Endothelial cell (in vitro differentiated cells): ENCODE results near the gene SAMD8. TPM values are rescaled to one million over a fixed set of nuclear protein-coding genes. Genes with fewer than 3 reads are reported as not detected.

Source experiments
- DNase-seq: peaks from one replicate; pipeline ENCODE4 v3.0.0; 2021; ENCODE audit warnings: low spot score
- H3K27ac Mint-ChIP-seq: one replicate; pipeline ENCODE4 v1.8.0; 2021; ENCODE audit warnings: mixed read lengths, inconsistent platforms; ENCODE audit not compliant: unreplicated experiment
- H3K27me3 Mint-ChIP-seq: one replicate; pipeline ENCODE4 v1.8.0; 2021; ENCODE audit warnings: mild to moderate bottlenecking, moderate library complexity, mixed read lengths, inconsistent platforms; ENCODE audit not compliant: unreplicated experiment
- H3K36me3 Mint-ChIP-seq: one replicate; pipeline ENCODE4 v1.8.0; 2021; ENCODE audit warnings: mild to moderate bottlenecking, low read depth, mixed read lengths, inconsistent platforms; ENCODE audit not compliant: unreplicated experiment
- H3K4me1 Mint-ChIP-seq: one replicate; pipeline ENCODE4 v1.8.0; 2021; ENCODE audit warnings: mild to moderate bottlenecking, mixed read lengths, inconsistent platforms; ENCODE audit not compliant: unreplicated experiment
- H3K4me3 Mint-ChIP-seq: one replicate; pipeline ENCODE4 v1.8.0; 2021; ENCODE audit warnings: mild to moderate bottlenecking, mixed read lengths, inconsistent platforms; ENCODE audit not compliant: unreplicated experiment
- H3K9me3 Mint-ChIP-seq: one replicate; pipeline ENCODE4 v1.8.0; 2021; ENCODE audit warnings: mixed read lengths, inconsistent platforms; ENCODE audit not compliant: unreplicated experiment
- CTCF ChIP-seq: fragments of 200-600 bp; sonication (generic); IDR thresholded peaks from one replicate; pipeline ENCODE4 v1.5.0; 2021; ENCODE audit warnings: antibody characterized with exemption; ENCODE audit not compliant: unreplicated experiment
- total RNA-seq: library from RNA; stranded (reverse); fragmentation: NEBNext Ultra II Directional; extraction: Animal tissue kit (Norgen Biotek cat#: 25700); gene quantifications from one replicate; pipeline ENCODE4 v1.2.1, GENCODE V29; 2021; ENCODE audit not compliant: unreplicated experiment

SAMD8 gene
- total RNA-seq, 1 donor from 2014 or later, result 29.0 TPM

DNA sequence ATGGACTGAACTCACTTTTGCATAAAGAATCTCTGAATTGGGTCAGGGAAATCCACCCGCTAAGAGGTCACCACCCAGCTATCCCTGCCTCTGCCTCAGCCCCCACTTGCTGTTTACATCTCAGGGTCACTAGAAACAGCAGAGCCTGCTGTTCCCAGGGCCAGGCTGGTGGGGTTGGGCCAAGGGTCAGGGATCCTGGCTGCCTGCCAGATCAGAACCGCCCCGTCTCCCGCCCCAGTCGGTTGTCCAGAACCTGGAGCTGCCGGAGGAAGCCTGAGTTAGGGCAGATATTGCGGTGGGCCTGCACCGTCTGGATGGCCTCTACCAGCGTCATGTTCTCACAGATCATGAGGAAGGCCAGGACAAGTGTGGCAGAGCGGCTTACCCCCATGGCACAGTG, 17.0 kb upstream of the SAMD8 start:
- peaks cover 3% of the 10 kb centered on the region for H3K36me3 Mint-ChIP-seq
- no peak for TF ChIP-seq CTCF
- H3K27ac Mint-ChIP-seq, result no peak overlapping the region
- no peaks in the 10 kb centered on the region for H3K9me3 Mint-ChIP-seq
- H3K4me1 Mint-ChIP-seq, result no peaks in the 10 kb centered on the region
- DNase-seq, result no peak
- H3K4me3 Mint-ChIP-seq, result no peak overlapping the region
- H3K27me3 Mint-ChIP-seq, result peaks cover 10% of the 10 kb centered on the region

DNA sequence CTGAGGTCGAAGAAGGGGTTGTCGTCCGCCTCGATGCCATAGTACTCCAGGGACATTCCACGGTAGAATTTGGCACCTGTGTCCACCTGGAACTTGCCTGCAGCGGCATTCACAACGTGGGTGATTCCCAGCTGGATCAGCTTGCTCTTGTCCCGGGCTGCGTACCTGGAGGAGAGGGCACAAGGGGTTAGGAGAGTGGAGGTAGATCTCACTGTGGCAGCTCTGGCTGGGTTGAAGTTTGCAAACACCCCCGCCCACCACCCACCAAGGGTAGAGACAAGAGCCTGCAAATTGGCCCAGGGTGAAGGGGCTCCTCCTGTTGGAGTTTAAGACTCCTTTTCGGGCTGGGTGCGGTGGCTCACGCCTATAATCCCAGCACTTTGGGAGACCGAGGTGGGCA, 15.8 kb upstream of the SAMD8 start:
- H3K27me3 Mint-ChIP-seq, result peaks cover 10% of the 10 kb centered on the region
- TF ChIP-seq CTCF, result no peak
- DNase-seq, result no peak
- no peak overlapping the region for H3K27ac Mint-ChIP-seq
- H3K4me3 Mint-ChIP-seq, result no peak overlapping the region
- no peaks in the 10 kb centered on the region for H3K9me3 Mint-ChIP-seq
- peaks cover 3% of the 10 kb centered on the region for H3K4me1 Mint-ChIP-seq
- H3K36me3 Mint-ChIP-seq, result peaks cover 3% of the 10 kb centered on the region

- Mint-ChIP-seq H3K4me3 (no peak overlapping the region), H3K27ac (no peak overlapping the region), H3K4me1 (peaks cover 7% of the 10 kb centered on the region), H3K27me3 (peaks cover 10% of the 10 kb centered on the region), H3K9me3 (no peaks in the 10 kb centered on the region), H3K36me3 (peaks cover 3% of the 10 kb centered on the region)
- TF ChIP-seq CTCF, result no peak
- no peak for DNase-seq
Measured at GRCh38 chr10:75096749-75097148, 14.7 kb upstream of the SAMD8 start.

DNA sequence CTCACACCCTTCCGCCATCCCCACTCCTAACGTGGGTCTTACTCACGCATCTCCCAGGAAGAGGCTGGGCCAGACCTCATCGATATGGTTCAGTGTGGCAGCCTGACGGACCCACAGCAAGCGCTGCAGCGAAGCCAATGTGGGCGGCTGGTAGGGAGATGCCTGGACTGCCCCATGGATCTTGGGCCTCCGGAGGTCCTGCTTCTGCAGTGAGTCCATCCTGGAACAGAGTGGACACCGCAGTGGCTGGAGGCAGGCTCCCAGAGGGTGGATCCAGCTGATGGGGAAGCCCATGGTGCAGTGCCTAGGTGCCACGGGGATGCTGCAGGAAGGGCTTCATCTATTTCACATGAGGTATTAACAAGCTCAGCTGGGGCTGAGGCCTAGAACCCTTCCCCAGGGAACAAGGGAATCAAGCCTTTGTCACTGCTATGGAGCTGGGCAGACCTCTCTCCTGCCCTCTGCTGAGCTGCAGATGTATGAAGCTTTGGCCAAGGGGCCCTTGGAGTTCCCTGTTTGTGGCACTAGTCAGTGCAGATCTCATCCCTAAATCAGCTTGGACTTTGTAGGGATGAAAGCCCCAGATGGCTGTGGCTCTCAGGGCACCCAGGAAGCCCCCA, 13.7 kb upstream of the SAMD8 start:
- H3K4me3 Mint-ChIP-seq, result no peak overlapping the region
- TF ChIP-seq CTCF, result no peak
- no peak overlapping the region for H3K27ac Mint-ChIP-seq
- DNase-seq, result no peak
- peaks cover 11% of the 10 kb centered on the region for H3K27me3 Mint-ChIP-seq
- peaks cover 7% of the 10 kb centered on the region for H3K4me1 Mint-ChIP-seq
- no peaks in the 10 kb centered on the region for H3K9me3 Mint-ChIP-seq
- H3K36me3 Mint-ChIP-seq, result peaks cover 3% of the 10 kb centered on the region

GRCh38 chr10:75098902-75099673, 12.4 kb upstream of the SAMD8 start:
- H3K27me3 Mint-ChIP-seq, result peaks cover 6% of the 10 kb centered on the region
- DNase-seq, result no peak
- peaks cover 2% of the 10 kb centered on the region for H3K36me3 Mint-ChIP-seq
- no peak overlapping the region for H3K27ac Mint-ChIP-seq
- no peaks in the 10 kb centered on the region for H3K9me3 Mint-ChIP-seq
- TF ChIP-seq CTCF, result no peak
- peaks cover 7% of the 10 kb centered on the region for H3K4me1 Mint-ChIP-seq
- no peak overlapping the region for H3K4me3 Mint-ChIP-seq
